IPS DF 19.7 (cell line): ENCODE data around the gene MASP1.

Source experiments
- DNase-seq: peaks from one replicate; pipeline ENCODE4 v3.0.0-alpha.2; 2013; ENCODE audit warnings: low read depth, low spot score

The MASP1 gene

GRCh38 chr3:187291512-187292132 is at the start of gene MASP1:
TSS of gene MASP1 (minus strand) at chr3:187291737. CDS start at chr3:187291632, 105 bp downstream.
- DNase-seq = no peak

- DNase-seq = no peak
Measured at GRCh38 chr3:187340578-187340977, 49.0 kb upstream of the MASP1 start.

- no peak for DNase-seq
Measured at GRCh38 chr3:187336322-187336721, 44.8 kb upstream of the MASP1 start.

- no peak for DNase-seq
Measured at GRCh38 chr3:187334904-187335303, 43.4 kb upstream of the MASP1 start.

- DNase-seq = no peak
Measured at GRCh38 chr3:187328691-187329090, 37.2 kb upstream of the MASP1 start.

- DNase-seq = no peak
Measured at GRCh38 chr3:187327845-187328244, 36.3 kb upstream of the MASP1 start.

GRCh38 chr3:187325632-187326031 is 34.1 kb upstream of the MASP1 start:
- DNase-seq = no peak

GRCh38 chr3:187323091-187323490 is 31.6 kb upstream of the MASP1 start:
- no peak for DNase-seq

- no peak for DNase-seq
Measured at GRCh38 chr3:187322291-187322690, 30.8 kb upstream of the MASP1 start.

GRCh38 chr3:187321766-187322165 is 30.2 kb upstream of the MASP1 start:
- DNase-seq = no peak

GRCh38 chr3:187319699-187320302 is 28.3 kb upstream of the MASP1 start:
- DNase-seq = peak; percentile 61

GRCh38 chr3:187318819-187319616 is 27.5 kb upstream of the MASP1 start:
- DNase-seq = peak; percentile 42

- DNase-seq = no peak
Measured at GRCh38 chr3:187315872-187316271, 24.3 kb upstream of the MASP1 start.

GRCh38 chr3:187314176-187314575 is 22.6 kb upstream of the MASP1 start:
- DNase-seq = no peak

- no peak for DNase-seq
Measured at GRCh38 chr3:187310954-187311470, 19.5 kb upstream of the MASP1 start.

- no peak for DNase-seq
Measured at GRCh38 chr3:187310226-187310625, 18.7 kb upstream of the MASP1 start.

GRCh38 chr3:187305881-187306280 is 14.3 kb upstream of the MASP1 start:
- DNase-seq = no peak

GRCh38 chr3:187299611-187300010 is 8.1 kb upstream of the MASP1 start:
- DNase-seq = no peak

- DNase-seq = no peak
Measured at GRCh38 chr3:187296911-187297310, 5.4 kb upstream of the MASP1 start.

GRCh38 chr3:187296058-187296457 is 4.5 kb upstream of the MASP1 start:
- DNase-seq = no peak

GRCh38 chr3:187295316-187296034 is 3.9 kb upstream of the MASP1 start:
- DNase-seq = no peak
